Spleen (tissue), 11 donors: Measurements from ENCODE around the gene PDCD1LG2. TPM values are rescaled to one million over a fixed set of nuclear protein-coding genes. Genes with fewer than 3 reads are reported as not detected.
A peak's percentile ranks its signal among the peaks of the same experiment; 100 is the strongest.

Experiments
- DNase-seq: peaks from one replicate; pipeline ENCODE4 v3.0.0-alpha.2; 2020
- H3K27ac ChIP-seq, 8 donors: fragments of 200-600 bp; sonication (generic) in 7 of 8; 1 replicate in 4 of 8; 2 replicates in 4 of 8; pipeline versions ENCODE4 v1.5.0 to v1.8.0; 2016 to 2021; ENCODE audit warnings: inconsistent platforms in 4 of 8, mild to moderate bottlenecking in 4 of 8, moderate library complexity in 1 of 8
- H3K27me3 ChIP-seq, 7 donors: fragments of 200-600 bp; sonication (generic) in 6 of 7; replicated peaks in 1 of 7; 1 replicate in 4 of 7; 2 replicates in 3 of 7; pipeline versions ENCODE4 v1.5.0 to v1.8.0; 2016 to 2021; ENCODE audit warnings: inconsistent platforms in 3 of 7, mild to moderate bottlenecking in 1 of 7
- H3K36me3 ChIP-seq, 6 donors: fragments of 200-600 bp; sonication (generic) in 5 of 6; 1 replicate in 4 of 6; 2 replicates in 2 of 6; pipeline versions ENCODE4 v1.5.0 to v1.8.0; 2016 to 2021; ENCODE audit warnings: inconsistent platforms in 2 of 6
- H3K4me1 ChIP-seq, 6 donors: fragments of 200-600 bp; sonication (generic) in 5 of 6; 1 replicate in 3 of 6; 2 replicates in 3 of 6; pipeline versions ENCODE4 v1.5.0 to v1.8.0; 2016 to 2021; ENCODE audit warnings: inconsistent platforms in 3 of 6
- H3K4me3 ChIP-seq, 8 donors: fragments of 200-600 bp; sonication (generic) in 7 of 8; 1 replicate in 4 of 8; 2 replicates in 4 of 8; pipeline versions ENCODE4 v1.5.0 to v1.8.0; 2016 to 2021; ENCODE audit warnings: inconsistent platforms in 4 of 8, mild to moderate bottlenecking in 4 of 8, moderate library complexity in 2 of 8
- H3K9me3 ChIP-seq, 8 donors: fragments of 200-600 bp; sonication (generic) in 7 of 8; 1 replicate in 4 of 8; 2 replicates in 4 of 8; pipeline versions ENCODE4 v1.5.0 to v1.8.0; 2016 to 2021; ENCODE audit warnings: inconsistent platforms in 4 of 8
- POLR2A ChIP-seq, 3 donors: fragments of 450-650 bp; IDR thresholded peaks; one replicate each; pipeline ENCODE4 v1.5.1; 2017; ENCODE audit warnings: antibody characterized with exemption in 3 of 3, mild to moderate bottlenecking in 1 of 3
- POLR2AphosphoS5 ChIP-seq, 3 donors: sonication (generic); formaldehyde crosslinking; IDR thresholded peaks; one replicate each; pipeline ENCODE4 v1.5.1; 2017; ENCODE audit warnings: antibody characterized with exemption in 3 of 3
- WGBS, 5 donors: extraction: QIAGEN DNeasy Blood & Tissue Kit in 3 of 5; methylation state at CpG; one replicate each; pipeline versions ENCODE4 v1.1.5 to v1.1.7; 2013 to 2018; 5-methylcytosine and 5-hydroxymethylcytosine counted together
- intact Hi-C: fragments of 100-400 bp; cut with DNase I; formaldehyde crosslinking; loops from one replicate; pipeline ENCODE4 v1.15.0; 2023; ENCODE audit warnings: low total_unique reads
- polyA plus RNA-seq, 3 donors: library from polyadenylated mRNA; stranded (reverse); fragments of 200-250 nt; gene quantifications; one replicate each; pipeline ENCODE4 v1.2.1, GENCODE V29; 2013
- total RNA-seq, 7 donors: library from RNA; depleted of rRNA in 3 of 7; stranded (reverse); fragments of >200 nt in 3 of 7; fragmentation: NEBNext Ultra II Directional in 4 of 7; extraction: Animal tissue kit (Norgen Biotek cat#: 25700) in 4 of 7; gene quantifications; one replicate each; pipeline versions ENCODE4 v1.1.0 to v1.2.1, GENCODE V29; 2016 to 2021
- TF ChIP-seq, protein P1 (sequence below), 11 experiments: fragments of 200-600 bp in 7 of 11; fragments of 450-650 bp in 4 of 11; sonication (generic) in 4 of 11; IDR thresholded peaks in 8 of 11; conservative IDR thresholded peaks in 3 of 11; 1 replicate in 7 of 11; 2 replicates in 4 of 11; pipeline versions ENCODE4 v1.4.0 to v1.8.0; 2016 to 2021; ENCODE audit warnings: antibody characterized with exemption in 11 of 11, inconsistent platforms in 4 of 11, mild to moderate bottlenecking in 1 of 11
- donor health status: healthy with polysubstance abuse.
- donor health status: DM: no; HTN: no; CAD: no; lungs with moderate emphysema.
- donor health status: DM: no; HTN: no; CAD: no.
- donor health status: Bipolar disorder and iron deficiency.
- donor health status: healthy.
- donor health status: DM: no; HTN: no; CAD: no.
- donor health status: DM: yes; HTN: yes; CAD: no.

The PDCD1LG2 gene
- total and polyA plus RNA-seq, 10 donors = 2.0 to 29.3 (median 17.4) TPM

DNA sequence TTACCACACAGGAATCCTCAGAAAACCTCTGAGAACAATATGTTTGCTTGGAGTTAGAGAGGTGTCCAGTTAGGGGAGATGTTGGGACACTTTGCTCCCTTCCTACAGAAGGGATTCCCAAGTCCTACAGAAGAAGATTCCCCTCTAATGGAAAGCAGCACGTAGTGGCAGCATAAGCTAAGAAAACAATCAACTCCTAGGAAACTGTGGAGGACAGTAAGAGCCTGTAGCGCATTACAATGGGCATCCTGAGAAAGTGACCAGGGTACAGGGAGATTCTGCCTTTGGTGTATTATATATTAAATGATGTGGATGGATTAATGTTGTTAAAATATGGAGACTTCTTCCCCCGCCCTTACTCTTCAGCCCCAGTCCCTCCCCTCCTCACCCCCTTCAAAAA lies 104.7 kb downstream of the PDCD1LG2 start:
- 93 to 99% (median 95%) methylated on average over 3 of the region's 3 CpGs for WGBS, 5 donors
- no peak overlapping the region for H3K4me3 ChIP-seq
- H3K9me3 ChIP-seq = no peaks in the 10 kb centered on the region
- peak overlapping the region in 1 of 8 donors; percentile 3 for H3K27ac ChIP-seq
- no peak for TF ChIP-seq POLR2A (IDR thresholded peaks at IDR 0.05)
- no peak for TF ChIP-seq POLR2AphosphoS5 (IDR thresholded peaks at IDR 0.05)
- TF ChIP-seq, protein P1, sequence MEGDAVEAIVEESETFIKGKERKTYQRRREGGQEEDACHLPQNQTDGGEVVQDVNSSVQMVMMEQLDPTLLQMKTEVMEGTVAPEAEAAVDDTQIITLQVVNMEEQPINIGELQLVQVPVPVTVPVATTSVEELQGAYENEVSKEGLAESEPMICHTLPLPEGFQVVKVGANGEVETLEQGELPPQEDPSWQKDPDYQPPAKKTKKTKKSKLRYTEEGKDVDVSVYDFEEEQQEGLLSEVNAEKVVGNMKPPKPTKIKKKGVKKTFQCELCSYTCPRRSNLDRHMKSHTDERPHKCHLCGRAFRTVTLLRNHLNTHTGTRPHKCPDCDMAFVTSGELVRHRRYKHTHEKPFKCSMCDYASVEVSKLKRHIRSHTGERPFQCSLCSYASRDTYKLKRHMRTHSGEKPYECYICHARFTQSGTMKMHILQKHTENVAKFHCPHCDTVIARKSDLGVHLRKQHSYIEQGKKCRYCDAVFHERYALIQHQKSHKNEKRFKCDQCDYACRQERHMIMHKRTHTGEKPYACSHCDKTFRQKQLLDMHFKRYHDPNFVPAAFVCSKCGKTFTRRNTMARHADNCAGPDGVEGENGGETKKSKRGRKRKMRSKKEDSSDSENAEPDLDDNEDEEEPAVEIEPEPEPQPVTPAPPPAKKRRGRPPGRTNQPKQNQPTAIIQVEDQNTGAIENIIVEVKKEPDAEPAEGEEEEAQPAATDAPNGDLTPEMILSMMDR (IDR thresholded peaks at IDR 0.05 in 8 of 11, conservative IDR thresholded peaks at IDR 0.05 in 3 of 11) = no peak
- H3K4me1 ChIP-seq = peaks cover 7 to 50% (median 21%) of the 10 kb centered on the region in 6 donors
- H3K27me3 ChIP-seq = no peaks in the 10 kb centered on the region
- intact Hi-C loops = no loop called here
- peaks cover 0 to under 1% (median 0%) of the 10 kb centered on the region in 6 donors for H3K36me3 ChIP-seq
- no peak for DNase-seq

GRCh38 chr9:5617749-5618148 lies 107.4 kb downstream of the PDCD1LG2 start:
- no peak for DNase-seq
- no peaks in the 10 kb centered on the region for H3K27me3 ChIP-seq
- H3K4me1 ChIP-seq = peaks cover 7 to 71% (median 35%) of the 10 kb centered on the region in 6 donors
- peaks cover 0 to 18% (median 0%) of the 10 kb centered on the region in 6 donors for H3K36me3 ChIP-seq
- TF ChIP-seq, protein P1 (IDR thresholded peaks at IDR 0.05 in 8 of 11, conservative IDR thresholded peaks at IDR 0.05 in 3 of 11) = no peak
- TF ChIP-seq POLR2AphosphoS5 (IDR thresholded peaks at IDR 0.05) (no peak), POLR2A (IDR thresholded peaks at IDR 0.05) (no peak)
- H3K4me3 ChIP-seq = no peak overlapping the region
- intact Hi-C loops = no loop called here
- peak overlapping the region in 7 of 8 donors; percentile 4 to 80 (median 64) for H3K27ac ChIP-seq
- no peaks in the 10 kb centered on the region for H3K9me3 ChIP-seq

GRCh38 chr9:5620494-5620893 lies 110.2 kb downstream of the PDCD1LG2 start:
- Histone ChIP-seq H3K36me3 (peaks cover 0 to 21% (median 0%) of the 10 kb centered on the region in 6 donors), H3K27me3 (no peaks in the 10 kb centered on the region), H3K4me1 (peaks cover 14 to 99% (median 53%) of the 10 kb centered on the region in 6 donors), H3K27ac (peak overlapping the region in 2 of 8 donors; percentile 5 to 14), H3K9me3 (no peaks in the 10 kb centered on the region), H3K4me3 (no peak overlapping the region)
- no peak for DNase-seq
- intact Hi-C loops = no loop called here
- 94 to 100% (median 96%) methylated on average over 2 of the region's 2 CpGs for WGBS, 5 donors
- no peak for TF ChIP-seq POLR2A (IDR thresholded peaks at IDR 0.05)
- TF ChIP-seq, protein P1 (IDR thresholded peaks at IDR 0.05 in 8 of 11, conservative IDR thresholded peaks at IDR 0.05 in 3 of 11) = no peak
- TF ChIP-seq POLR2AphosphoS5 (IDR thresholded peaks at IDR 0.05) = no peak

Other genes starting within 250 kb of the PDCD1LG2 start
- gene RLN2, start 205.8 kb upstream of the PDCD1LG2 start, total RNA-seq = 1 to 10 TPM in 1 of 7 donors, under 1 TPM in 2, not detected in 4; 0.43 to 1.4 (median 0.51) TPM
- gene RLN2, start 205.8 kb upstream of the PDCD1LG2 start, polyA plus RNA-seq = 1 to 10 TPM in 2 of 3 donors, under 1 TPM in 1; 0.65 to 2.5 (median 1.9) TPM
- gene RLN1, start 170.7 kb upstream of the PDCD1LG2 start, total RNA-seq = 1 to 10 TPM in 1 of 7 donors, under 1 TPM in 2, not detected in 4; 0.52 to 1.1 (median 0.60) TPM
- gene RLN1, start 170.7 kb upstream of the PDCD1LG2 start, polyA plus RNA-seq = under 1 TPM in 2 of 3 donors, not detected in 1; 0.30 to 0.39 TPM
- 10 to 100 TPM; 12.8 to 20.7 (median 17.5) TPM for gene PLGRKT, start 72.6 kb upstream of the PDCD1LG2 start, total RNA-seq
- 10 to 100 TPM; 15.5 to 27.9 (median 21.3) TPM for gene PLGRKT, start 72.6 kb upstream of the PDCD1LG2 start, polyA plus RNA-seq
- 10 to 100 TPM; 24.2 to 34.8 (median 28.1) TPM for gene CD274, start 60.0 kb upstream of the PDCD1LG2 start, total RNA-seq
- 1 to 10 TPM; 1.8 to 6.1 (median 1.9) TPM for gene CD274, start 60.0 kb upstream of the PDCD1LG2 start, polyA plus RNA-seq
- 10 to 100 TPM; 33.1 to 68.7 (median 37.2) TPM for gene RIC1, start 118.6 kb downstream of the PDCD1LG2 start, total RNA-seq
- 1 to 10 TPM; 4.9 to 6.0 (median 5.2) TPM for gene RIC1, start 118.6 kb downstream of the PDCD1LG2 start, polyA plus RNA-seq